Fibroblast of mammary gland (primary cell): Measurements from ENCODE around the gene SUPT5H.

Experiments
- DNase-seq: peaks from one replicate; pipeline ENCODE4 v3.0.0-alpha.2; 2010; ENCODE audit warnings: low read depth
- H3K4me3 ChIP-seq: 2 replicates; pipeline ENCODE4 v1.5.1; 2011; ENCODE audit warnings: low read depth, mild to moderate bottlenecking, low read length, moderate library complexity; ENCODE audit not compliant: control insufficient read depth
- CTCF ChIP-seq: conservative IDR thresholded peaks from 2 replicates; pipeline ENCODE4 v1.5.1; 2011; ENCODE audit warnings: low read depth, low read length, inconsistent platforms; ENCODE audit not compliant: control insufficient read depth, insufficient read depth

SUPT5H gene

DNA sequence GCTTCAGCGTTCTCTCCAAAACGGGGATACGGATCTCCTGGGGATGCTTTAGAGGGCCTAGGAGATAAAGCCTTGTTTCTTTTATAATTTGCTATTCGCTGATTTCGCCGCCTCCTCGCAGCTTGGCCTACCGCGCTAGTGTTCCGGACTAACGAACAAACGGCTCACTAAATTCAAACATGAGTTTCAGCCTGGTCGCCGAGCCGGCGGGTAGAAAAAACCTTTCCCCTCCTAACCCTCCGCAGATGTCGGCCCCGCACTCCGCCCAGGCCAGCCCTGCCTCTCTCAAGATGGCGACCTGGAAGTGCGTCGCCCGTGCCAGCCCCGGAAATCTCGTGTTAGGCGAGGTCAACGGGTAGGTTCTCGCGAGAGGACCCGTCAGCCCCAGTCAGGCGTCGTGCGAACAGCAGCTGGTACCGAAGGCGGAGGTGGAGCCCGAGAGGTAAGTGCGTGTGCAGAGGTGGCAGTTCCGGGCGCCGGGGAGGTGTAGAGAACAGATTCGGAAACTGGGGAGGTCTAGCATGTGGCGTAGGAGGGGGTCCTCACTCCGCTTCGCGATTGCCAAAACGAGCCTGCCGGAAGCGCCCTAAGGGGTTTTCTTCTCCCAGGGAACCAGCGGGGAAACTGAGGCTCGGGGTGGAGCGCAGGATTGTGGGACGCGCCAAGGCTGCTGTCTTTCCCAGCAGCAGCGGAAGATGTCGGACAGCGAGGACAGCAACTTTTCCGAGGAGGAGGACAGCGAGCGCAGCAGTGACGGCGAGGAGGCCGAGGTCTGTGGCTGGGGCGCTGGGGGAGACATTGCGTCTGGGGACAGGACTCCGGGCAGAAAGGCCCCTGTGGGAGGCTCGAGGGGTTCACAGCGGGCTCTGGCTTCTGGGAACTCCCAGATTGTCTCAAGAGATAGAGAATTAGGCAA lies at the start of gene SUPT5H:
Gene SUPT5H, plus strand, starts transcription at position 387 of the 916 bp plus-strand sequence. Its CDS starts 309 bp downstream, at position 696.
- DNase-seq, result peak; percentile 97
- no peak for TF ChIP-seq CTCF

GRCh38 chr19:39397360-39398296 lies 47.8 kb upstream of the SUPT5H start:
- no peak overlapping the region for H3K4me3 ChIP-seq
- peak; percentile 85 for DNase-seq

More for the DNA sequence above, at the start of gene SUPT5H:
- peak within 1 kb of the TSS; percentile 99 for H3K4me3 ChIP-seq

DNA sequence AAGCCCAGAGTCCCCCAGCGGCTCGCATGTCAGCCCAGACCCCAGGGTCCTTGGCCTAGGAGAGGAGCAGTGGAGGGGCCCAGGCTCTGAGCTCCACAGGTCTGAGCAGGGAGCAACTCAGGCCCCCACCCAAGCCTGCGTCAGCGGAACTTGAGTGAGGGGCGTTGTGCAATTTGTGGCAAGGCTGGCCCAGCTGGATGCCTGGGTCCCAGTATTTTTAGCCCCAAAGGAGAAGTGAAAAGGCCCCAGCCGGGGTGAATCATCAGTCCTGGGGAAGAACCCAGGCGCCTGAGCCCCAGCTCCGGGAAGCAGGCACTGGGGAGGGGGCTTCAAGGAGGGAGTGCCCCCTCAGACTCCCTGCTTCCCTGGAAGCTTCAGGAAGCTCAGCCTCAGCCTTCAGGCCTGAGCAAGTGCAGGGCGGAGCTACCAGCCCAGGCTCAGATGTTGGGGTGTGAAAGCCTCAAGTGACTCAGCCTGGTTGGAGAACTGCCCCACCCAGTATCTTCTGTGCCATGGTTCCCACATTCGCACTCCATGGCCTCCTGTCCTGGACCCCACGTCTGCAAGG lies 47.0 kb upstream of the SUPT5H start:
- H3K4me3 ChIP-seq, result no peak overlapping the region
- peak; percentile 96 for DNase-seq
- TF ChIP-seq CTCF, result no peak

More at GRCh38 chr19:39397360-39398296, 47.8 kb upstream of the SUPT5H start:
- peak; percentile 93 for TF ChIP-seq CTCF

DNA sequence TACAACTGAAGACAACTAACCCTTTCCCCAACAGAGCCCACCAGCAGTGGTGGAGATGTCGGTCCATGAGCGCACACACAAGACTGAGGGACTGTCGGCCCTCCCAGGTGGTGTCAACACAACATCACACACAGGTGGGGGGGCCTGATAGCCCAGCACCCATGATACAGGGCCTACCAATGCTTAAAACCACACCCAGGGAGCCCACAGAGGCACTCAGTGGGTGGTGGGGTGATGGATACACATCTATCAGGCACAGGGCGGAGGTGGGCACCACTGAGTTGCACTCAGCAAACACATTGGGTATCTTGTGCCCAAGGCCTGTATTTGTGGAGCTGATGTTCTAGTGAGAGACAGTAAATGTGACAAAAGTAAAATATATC lies 45.7 kb upstream of the SUPT5H start:
- H3K4me3 ChIP-seq, result no peak overlapping the region
- no peak for DNase-seq
- no peak for TF ChIP-seq CTCF

- no peak for TF ChIP-seq CTCF
- H3K4me3 ChIP-seq, result no peak overlapping the region
- no peak for DNase-seq
Observed at GRCh38 chr19:39400061-39400460, 45.3 kb upstream of the SUPT5H start.

DNA sequence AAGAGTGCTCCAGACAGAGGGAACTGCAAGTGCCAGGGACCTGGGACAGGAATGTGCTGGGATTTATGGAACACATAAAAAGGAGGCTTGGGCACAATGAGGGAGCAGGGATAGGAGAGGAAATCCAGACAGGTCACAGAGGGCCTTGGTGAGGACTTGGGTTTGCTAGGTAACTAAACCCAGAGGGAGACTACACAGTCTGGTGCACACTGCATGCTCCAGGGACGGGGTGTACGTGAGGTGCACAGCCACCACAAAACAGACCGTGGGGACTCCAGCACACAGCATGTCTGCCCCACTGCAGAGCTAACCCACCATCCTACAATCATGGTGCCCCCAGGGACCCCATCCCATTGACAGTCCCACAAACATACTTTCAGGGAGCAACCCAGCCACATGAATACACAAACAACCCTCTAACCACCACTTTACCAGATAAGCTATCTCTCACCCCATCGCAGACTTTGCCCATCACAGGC lies 44.3 kb upstream of the SUPT5H start:
- no peak overlapping the region for H3K4me3 ChIP-seq
- no peak for DNase-seq
- TF ChIP-seq CTCF, result no peak
